Suprapubic skin (tissue), 4 donors: ENCODE results near the gene NBAS. TPM values are rescaled to one million over a fixed set of nuclear protein-coding genes. Genes with fewer than 3 reads are reported as not detected.

ENCODE experiments used
- DNase-seq, 2 donors: peaks; one replicate each; pipeline ENCODE4 v3.0.0-alpha.2; 2019; ENCODE audit warnings: low spot score in 2 of 2
- H3K27ac ChIP-seq: fragments of 200-600 bp; sonication (generic); one replicate; pipeline ENCODE4 v1.5.1; 2019
- H3K27me3 ChIP-seq: fragments of 200-600 bp; sonication (generic); one replicate; pipeline ENCODE4 v1.5.1; 2019
- H3K36me3 ChIP-seq: fragments of 200-600 bp; sonication (generic); one replicate; pipeline ENCODE4 v1.5.1; 2019
- H3K4me1 ChIP-seq: fragments of 200-600 bp; sonication (generic); one replicate; pipeline ENCODE4 v1.5.1; 2019
- H3K4me3 ChIP-seq: fragments of 200-600 bp; sonication (generic); one replicate; pipeline ENCODE4 v1.5.1; 2019; ENCODE audit warnings: mild to moderate bottlenecking
- H3K9me3 ChIP-seq: fragments of 200-600 bp; sonication (generic); one replicate; pipeline ENCODE4 v1.5.1; 2019
- EP300 ChIP-seq: sonication (generic); formaldehyde crosslinking; IDR thresholded peaks from one replicate; pipeline ENCODE4 v1.6.1; 2017; ENCODE audit warnings: antibody characterized with exemption
- POLR2A ChIP-seq, 2 donors: fragments of 450-650 bp; IDR thresholded peaks; one replicate each; pipeline ENCODE4 v1.6.1; 2017; ENCODE audit warnings: antibody characterized with exemption in 2 of 2, mild to moderate bottlenecking in 2 of 2, moderate library complexity in 2 of 2
- POLR2AphosphoS5 ChIP-seq, 3 donors: sonication (generic); formaldehyde crosslinking; IDR thresholded peaks; one replicate each; pipeline ENCODE4 v1.6.1; 2017; ENCODE audit warnings: antibody characterized with exemption in 3 of 3
- WGBS: methylation state at CpG from one replicate; pipeline ENCODE4 v1.1.5; 2018; 5-methylcytosine and 5-hydroxymethylcytosine counted together
- total RNA-seq, 4 donors: library from RNA; depleted of rRNA; stranded (reverse); fragments of >200 nt; gene quantifications; one replicate each; pipeline ENCODE4 v1.1.0, GENCODE V29; 2016
- TF ChIP-seq, protein P1 (sequence below), 2 donors: fragments of 200-600 bp in 1 of 2; fragments of 450-650 bp in 1 of 2; sonication (generic) in 1 of 2; IDR thresholded peaks; one replicate each; pipeline ENCODE4 v1.5.1; 2016 to 2019; ENCODE audit warnings: antibody characterized with exemption in 2 of 2, mild to moderate bottlenecking in 1 of 2, moderate library complexity in 1 of 2

Gene NBAS
- total RNA-seq, 4 donors from 2014 or later = 44.4 to 48.4 (median 45.6) TPM

- no peak overlapping the region for H3K27ac ChIP-seq
- no peaks in the 10 kb centered on the region for H3K9me3 ChIP-seq
- no peaks in the 10 kb centered on the region for H3K4me1 ChIP-seq
- DNase-seq = no peak
- TF ChIP-seq EP300 (no peak), POLR2A (IDR thresholded peaks at IDR 0.05) (no peak), POLR2AphosphoS5 (IDR thresholded peaks at IDR 0.05) (no peak)
- TF ChIP-seq, protein P1, sequence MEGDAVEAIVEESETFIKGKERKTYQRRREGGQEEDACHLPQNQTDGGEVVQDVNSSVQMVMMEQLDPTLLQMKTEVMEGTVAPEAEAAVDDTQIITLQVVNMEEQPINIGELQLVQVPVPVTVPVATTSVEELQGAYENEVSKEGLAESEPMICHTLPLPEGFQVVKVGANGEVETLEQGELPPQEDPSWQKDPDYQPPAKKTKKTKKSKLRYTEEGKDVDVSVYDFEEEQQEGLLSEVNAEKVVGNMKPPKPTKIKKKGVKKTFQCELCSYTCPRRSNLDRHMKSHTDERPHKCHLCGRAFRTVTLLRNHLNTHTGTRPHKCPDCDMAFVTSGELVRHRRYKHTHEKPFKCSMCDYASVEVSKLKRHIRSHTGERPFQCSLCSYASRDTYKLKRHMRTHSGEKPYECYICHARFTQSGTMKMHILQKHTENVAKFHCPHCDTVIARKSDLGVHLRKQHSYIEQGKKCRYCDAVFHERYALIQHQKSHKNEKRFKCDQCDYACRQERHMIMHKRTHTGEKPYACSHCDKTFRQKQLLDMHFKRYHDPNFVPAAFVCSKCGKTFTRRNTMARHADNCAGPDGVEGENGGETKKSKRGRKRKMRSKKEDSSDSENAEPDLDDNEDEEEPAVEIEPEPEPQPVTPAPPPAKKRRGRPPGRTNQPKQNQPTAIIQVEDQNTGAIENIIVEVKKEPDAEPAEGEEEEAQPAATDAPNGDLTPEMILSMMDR (IDR thresholded peaks at IDR 0.05) = no peak
- WGBS = 85% methylated on average over 5 of the region's 5 CpGs
- peaks cover 20% of the 10 kb centered on the region for H3K36me3 ChIP-seq
- H3K4me3 ChIP-seq = no peak overlapping the region
- H3K27me3 ChIP-seq = no peaks in the 10 kb centered on the region
Measured at GRCh38 chr2:15181092-15181745, 379.9 kb downstream of the NBAS start.

GRCh38 chr2:15180379-15180778, 380.8 kb downstream of the NBAS start:
- no peaks in the 10 kb centered on the region for H3K9me3 ChIP-seq
- no peaks in the 10 kb centered on the region for H3K4me1 ChIP-seq
- H3K27ac ChIP-seq = no peak overlapping the region
- WGBS = 89% methylated on average over 9 of the region's 9 CpGs
- no peaks in the 10 kb centered on the region for H3K27me3 ChIP-seq
- no peak for DNase-seq
- H3K4me3 ChIP-seq = no peak overlapping the region
- peaks cover 20% of the 10 kb centered on the region for H3K36me3 ChIP-seq
- TF ChIP-seq POLR2AphosphoS5 (IDR thresholded peaks at IDR 0.05) (no peak), POLR2A (IDR thresholded peaks at IDR 0.05) (no peak), EP300 (no peak)
- TF ChIP-seq, protein P1 (IDR thresholded peaks at IDR 0.05) = no peak

DNA sequence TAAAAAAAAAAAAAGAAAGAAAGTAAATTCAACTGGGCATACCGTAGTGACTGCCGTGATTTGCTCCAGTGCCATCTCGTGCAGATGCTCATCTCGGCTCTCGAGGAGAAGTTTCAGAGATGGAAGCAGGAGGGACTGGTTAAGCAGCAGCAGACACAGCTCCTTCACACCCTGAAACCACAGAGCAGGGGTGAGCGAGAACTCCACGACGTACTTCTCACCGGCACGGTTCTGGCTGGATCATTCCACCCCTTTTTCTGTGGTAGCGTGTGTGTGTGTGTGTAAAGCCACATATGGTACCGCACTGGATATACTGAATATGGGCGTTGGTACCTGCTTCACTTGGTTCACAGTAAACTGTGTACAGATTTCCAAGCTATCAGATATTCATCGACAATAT, 382.2 kb downstream of the NBAS start:
- H3K4me3 ChIP-seq = no peak overlapping the region
- WGBS = 89% methylated on average over 14 of the region's 14 CpGs

DNA sequence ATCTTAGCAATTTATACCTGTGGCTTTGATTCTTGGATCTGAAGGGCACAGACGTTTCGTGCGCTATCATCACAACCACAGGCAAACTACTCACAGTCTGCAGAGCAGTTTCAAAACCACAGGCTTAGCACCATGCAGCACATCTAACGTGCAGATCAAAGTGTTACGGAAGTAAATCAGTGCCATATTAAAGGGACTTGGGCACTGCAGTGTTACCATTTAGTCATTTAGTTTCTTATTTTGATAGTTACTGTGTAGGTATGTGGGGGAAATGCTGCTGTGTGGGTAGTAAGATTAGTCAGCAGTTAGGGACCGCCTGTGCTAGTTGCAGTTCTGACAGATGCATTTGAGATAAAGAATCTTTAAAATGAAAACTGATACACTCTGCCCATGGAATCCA, 384.0 kb downstream of the NBAS start:
- Histone ChIP-seq H3K27ac (no peak overlapping the region), H3K4me3 (no peak overlapping the region), H3K4me1 (no peaks in the 10 kb centered on the region), H3K36me3 (peaks cover 16% of the 10 kb centered on the region), H3K27me3 (no peaks in the 10 kb centered on the region), H3K9me3 (no peaks in the 10 kb centered on the region)
- TF ChIP-seq EP300 = no peak
- no peak for TF ChIP-seq POLR2A (IDR thresholded peaks at IDR 0.05)
- TF ChIP-seq, protein P1 (IDR thresholded peaks at IDR 0.05) = no peak
- no peak for TF ChIP-seq POLR2AphosphoS5 (IDR thresholded peaks at IDR 0.05)
- no peak for DNase-seq
- 86% methylated on average over 6 of the region's 6 CpGs for WGBS

More for the DNA sequence above, 382.2 kb downstream of the NBAS start:
- no peak for TF ChIP-seq POLR2A (IDR thresholded peaks at IDR 0.05)
- no peak overlapping the region for H3K27ac ChIP-seq
- no peaks in the 10 kb centered on the region for H3K9me3 ChIP-seq
- peaks cover 20% of the 10 kb centered on the region for H3K36me3 ChIP-seq
- H3K27me3 ChIP-seq = no peaks in the 10 kb centered on the region
- no peak for DNase-seq
- H3K4me1 ChIP-seq = no peaks in the 10 kb centered on the region

DNA sequence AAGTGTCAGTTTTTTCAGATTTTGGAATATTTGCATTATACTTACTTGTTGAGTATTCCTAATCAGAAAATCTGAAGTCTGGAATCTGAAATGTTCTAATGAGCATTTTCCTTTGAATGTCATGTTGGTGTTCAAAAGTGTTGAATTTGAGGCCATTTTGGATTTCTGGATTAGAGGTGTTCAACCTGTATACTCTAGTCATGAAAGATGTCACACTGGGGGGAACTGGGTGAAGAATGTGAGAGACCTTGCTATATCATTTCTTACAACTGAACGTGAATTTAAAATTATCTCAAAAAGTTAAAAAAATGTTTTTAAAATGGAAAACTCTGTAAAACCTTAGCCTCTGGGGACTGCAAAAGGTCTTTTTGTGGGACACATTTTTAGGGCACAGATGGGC, 384.5 kb downstream of the NBAS start:
- DNase-seq = no peak
- no peaks in the 10 kb centered on the region for H3K27me3 ChIP-seq
- peaks cover 16% of the 10 kb centered on the region for H3K36me3 ChIP-seq
- no peaks in the 10 kb centered on the region for H3K9me3 ChIP-seq
- WGBS = 92% methylated on average over 1 of the region's 1 CpG
- no peak overlapping the region for H3K4me3 ChIP-seq
- H3K4me1 ChIP-seq = no peaks in the 10 kb centered on the region
- TF ChIP-seq EP300 (no peak), POLR2AphosphoS5 (IDR thresholded peaks at IDR 0.05) (no peak)
- TF ChIP-seq, protein P1 (IDR thresholded peaks at IDR 0.05) = no peak
- H3K27ac ChIP-seq = no peak overlapping the region

GRCh38 chr2:15174567-15174966, 386.6 kb downstream of the NBAS start:
- no peak for TF ChIP-seq EP300
- TF ChIP-seq, protein P1 (IDR thresholded peaks at IDR 0.05) = no peak
- TF ChIP-seq POLR2AphosphoS5 (IDR thresholded peaks at IDR 0.05) = no peak
- no peak for TF ChIP-seq POLR2A (IDR thresholded peaks at IDR 0.05)
- 99% methylated on average over 2 of the region's 2 CpGs for WGBS
- H3K9me3 ChIP-seq = no peaks in the 10 kb centered on the region
- peaks cover 10% of the 10 kb centered on the region for H3K4me1 ChIP-seq
- H3K36me3 ChIP-seq = peaks cover 16% of the 10 kb centered on the region
- no peak for DNase-seq
- H3K27ac ChIP-seq = no peak overlapping the region
- no peak overlapping the region for H3K4me3 ChIP-seq
- H3K27me3 ChIP-seq = no peaks in the 10 kb centered on the region
